NCI-H82 (cell line): ENCODE results near the gene NOD2.

Experiments used
- DNase-seq: peaks from one replicate; lab custom pipeline; 2025; lab: John Stamatoyannopoulos, UW

The NOD2 gene

DNA sequence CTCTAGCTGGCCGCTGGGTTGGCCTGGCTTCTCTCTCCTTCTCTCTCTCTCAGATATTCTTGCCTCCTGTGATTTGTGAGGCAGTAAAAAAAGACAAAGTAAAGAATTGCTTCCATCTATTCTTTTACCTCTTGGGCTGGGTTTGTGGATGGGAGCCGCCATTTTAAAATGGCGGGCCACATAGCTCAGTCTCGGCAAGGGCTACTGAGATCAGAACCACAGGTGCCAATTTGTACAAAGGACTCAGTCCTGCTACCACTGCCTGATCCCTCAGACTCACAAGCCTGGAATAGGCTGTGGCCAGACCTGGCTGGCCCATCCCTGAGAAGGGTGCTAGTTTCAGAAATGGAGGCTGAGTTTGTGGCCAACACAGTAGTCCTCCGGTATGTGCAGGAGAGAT lies 24.1 kb downstream of the NOD2 start:
- no peak for DNase-seq

DNA sequence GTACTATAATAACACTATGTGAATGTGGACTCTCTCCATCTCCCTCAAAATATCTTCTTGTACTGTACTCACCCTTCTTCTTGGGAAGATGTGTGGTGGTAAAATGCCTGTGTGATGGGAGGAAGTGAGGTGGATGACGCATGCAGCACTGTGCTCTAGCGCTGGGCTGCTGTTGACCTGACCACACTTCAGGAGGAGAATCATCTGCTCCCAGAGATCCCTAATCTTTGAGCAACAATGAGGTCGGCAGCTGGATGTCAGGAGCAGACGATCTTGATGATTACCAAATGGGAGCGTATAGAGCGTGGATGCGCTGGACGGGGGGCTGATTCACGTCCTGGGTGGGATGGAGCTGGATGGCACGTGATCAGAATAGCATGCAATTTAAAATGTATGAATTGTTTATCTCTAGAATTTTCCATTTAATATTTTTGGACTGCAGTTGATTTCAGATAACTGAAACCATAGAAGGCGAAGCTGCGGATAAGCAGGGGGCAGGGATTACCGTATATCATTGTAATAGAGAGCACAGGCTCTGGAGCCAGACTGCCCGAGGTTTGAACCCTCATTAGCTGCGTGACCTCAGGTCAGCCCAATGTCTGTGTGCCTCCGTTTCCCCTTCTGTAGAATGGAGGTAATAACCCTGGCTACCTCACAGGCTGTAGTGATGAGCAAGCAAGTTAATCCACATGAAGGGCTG lies 24.8 kb downstream of the NOD2 start:
- no peak for DNase-seq

DNA sequence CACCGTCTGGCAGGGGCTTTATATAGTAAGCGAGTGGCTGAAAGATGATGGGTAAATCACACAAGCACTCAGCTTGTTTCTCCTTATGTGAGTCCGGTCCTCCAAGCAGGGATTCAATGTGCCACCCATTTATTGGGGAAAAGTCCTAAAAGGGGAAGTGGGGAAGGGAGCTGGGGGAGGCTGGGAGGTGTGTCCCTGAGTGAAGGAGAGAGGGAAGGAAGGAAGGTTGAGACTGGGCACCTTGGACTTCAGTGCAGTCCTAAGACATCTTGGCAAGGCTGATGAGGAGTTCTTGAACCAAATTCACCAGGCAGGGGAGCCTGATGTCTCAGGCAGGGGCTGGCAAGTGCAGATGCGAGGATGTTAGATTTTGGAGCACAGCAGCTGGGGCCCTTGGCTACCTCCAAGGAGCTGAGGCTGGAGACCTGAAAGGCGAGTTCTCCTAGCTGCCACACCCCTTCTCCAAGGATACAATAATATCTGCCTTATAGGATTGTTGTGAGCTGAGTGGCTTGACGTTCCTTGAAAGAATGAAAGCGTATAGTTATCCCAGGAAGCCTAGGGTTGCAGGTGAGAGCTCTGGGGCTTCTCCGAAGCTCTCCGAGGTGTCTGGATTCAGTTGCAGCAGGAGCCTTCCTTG lies 25.5 kb downstream of the NOD2 start:
- DNase-seq: peak; percentile 25

DNA sequence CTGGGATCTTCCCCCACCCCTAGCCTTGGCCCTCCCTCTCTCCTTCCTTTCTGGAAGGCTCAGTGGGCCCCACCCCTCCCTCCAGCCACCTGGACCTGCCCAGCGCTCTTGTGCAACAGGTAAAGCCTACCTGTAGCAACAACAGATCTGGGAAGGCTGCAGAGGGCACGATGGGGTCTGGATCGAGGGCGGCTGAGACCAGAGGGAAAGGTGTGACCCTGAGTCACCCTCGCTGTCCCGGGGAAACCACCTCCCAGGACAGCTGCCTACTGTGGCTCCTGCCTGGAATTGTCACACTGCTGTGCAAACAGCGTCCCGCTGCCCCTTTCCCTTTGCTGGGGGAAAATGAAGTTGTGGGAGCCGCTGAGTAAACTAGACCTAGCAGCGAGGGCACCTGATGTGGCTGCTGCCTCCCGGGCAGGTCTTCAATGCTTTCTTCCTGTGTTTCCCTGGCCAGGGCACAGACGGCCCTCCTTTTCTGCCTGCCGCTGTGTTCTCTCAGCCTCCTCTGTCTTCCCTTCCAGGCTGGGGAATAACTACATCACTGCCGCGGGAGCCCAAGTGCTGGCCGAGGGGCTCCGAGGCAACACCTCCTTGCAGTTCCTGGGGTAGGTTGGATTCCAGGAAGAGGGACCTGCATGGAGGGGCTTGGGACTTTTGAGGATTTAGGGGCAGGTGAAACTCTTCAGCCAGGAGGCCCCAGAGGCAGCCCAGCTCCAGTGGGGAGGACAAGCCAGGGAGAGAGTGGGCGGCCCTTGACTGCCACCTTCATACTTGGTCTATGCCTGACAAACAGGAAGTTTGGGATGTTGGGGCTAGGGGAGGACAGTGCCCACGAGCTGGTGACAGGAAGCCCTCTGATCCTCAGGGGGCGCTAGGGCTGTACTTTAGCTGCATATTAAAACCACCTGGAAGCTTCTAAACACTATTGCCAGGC lies 26.3 kb downstream of the NOD2 start:
- DNase-seq: peak; percentile 1

DNA sequence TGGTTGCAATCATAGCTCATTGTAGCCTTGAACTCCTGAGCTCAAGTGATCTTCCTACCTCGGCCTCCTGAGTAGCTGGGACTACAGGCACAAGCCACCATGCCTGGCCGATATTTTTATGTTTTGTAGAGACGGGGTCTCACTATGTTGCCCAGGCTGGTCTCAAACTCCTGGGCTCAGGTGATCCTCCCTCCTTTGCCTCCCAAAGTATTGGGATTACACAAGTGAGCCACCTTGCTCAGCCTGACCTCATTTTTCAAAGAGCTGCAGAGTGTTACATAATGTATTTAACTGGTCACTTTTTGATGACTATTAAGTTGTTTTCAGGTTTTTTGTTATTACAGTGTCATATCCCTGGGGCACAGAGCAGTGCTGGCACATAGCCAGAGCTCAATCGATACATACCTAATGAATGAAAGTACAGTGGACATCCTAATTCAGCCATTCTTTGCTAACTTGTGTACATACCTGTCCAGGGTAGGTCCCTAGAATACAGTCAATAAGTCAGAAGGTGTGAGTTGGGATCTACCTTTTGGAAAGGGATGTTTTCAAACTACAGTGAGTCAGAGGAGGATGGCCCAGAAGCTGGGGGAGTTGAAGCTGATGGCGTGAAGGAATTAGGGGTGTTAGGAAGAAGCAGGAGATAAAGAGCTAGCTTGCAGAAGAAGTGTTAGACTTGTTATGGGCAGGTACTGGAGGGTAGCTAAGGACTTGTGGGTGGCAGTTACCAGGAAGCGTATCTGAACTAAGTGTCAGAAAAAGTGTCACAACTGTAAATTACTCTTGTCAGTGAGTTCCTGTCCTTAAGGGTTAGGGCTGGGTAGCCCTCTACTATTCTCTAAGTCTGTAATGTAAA lies 28.4 kb downstream of the NOD2 start:
- DNase-seq: no peak

DNA sequence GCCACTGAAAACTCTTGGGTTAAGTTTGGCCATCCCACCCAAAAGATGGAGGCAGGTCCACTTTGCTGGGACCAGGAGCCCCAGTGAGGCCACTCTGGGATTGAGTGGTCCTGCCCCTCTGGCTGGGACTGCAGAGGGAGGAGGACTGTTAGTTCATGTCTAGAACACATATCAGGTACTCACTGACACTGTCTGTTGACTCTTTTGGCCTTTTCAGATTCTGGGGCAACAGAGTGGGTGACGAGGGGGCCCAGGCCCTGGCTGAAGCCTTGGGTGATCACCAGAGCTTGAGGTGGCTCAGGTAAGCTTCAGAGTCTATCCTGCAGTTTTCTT lies 29.0 kb downstream of the NOD2 start:
- no peak for DNase-seq

DNA sequence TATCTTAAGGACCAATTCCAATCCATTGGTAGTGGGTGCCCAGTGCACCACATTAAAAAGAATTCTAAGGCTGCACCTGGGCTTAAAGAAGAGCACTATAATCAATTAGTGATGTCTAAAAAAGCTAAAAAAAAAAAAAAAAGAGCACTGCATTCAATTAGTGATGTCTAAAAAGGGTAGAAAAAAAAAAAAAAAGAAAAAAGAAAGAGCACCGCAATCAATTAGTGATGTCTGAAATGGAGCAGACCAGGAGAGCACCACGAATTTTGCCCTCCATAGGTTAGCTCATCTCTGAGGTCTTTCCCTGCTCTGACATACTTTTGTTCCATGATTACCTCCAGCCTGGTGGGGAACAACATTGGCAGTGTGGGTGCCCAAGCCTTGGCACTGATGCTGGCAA lies 29.6 kb downstream of the NOD2 start:
- no peak for DNase-seq

DNA sequence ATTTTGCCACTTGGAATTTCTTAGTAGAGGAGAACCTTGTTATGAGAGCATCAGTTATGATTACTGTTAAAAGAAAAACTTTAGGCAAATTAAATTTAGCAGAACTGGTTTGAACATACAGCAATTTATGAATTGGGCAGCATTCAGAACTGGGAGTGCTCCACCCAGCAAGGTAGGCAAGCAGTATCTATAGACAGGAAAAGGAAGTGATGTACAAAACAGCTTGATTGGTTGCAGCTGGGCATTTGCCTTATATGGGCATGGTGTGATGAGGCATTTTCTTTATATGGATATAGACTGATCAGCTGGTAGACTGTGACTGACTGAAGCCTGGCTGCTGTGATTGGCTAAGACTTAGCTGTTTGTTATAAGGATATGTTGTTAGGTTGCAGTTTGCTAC lies 30.9 kb downstream of the NOD2 start:
- no peak for DNase-seq

DNA sequence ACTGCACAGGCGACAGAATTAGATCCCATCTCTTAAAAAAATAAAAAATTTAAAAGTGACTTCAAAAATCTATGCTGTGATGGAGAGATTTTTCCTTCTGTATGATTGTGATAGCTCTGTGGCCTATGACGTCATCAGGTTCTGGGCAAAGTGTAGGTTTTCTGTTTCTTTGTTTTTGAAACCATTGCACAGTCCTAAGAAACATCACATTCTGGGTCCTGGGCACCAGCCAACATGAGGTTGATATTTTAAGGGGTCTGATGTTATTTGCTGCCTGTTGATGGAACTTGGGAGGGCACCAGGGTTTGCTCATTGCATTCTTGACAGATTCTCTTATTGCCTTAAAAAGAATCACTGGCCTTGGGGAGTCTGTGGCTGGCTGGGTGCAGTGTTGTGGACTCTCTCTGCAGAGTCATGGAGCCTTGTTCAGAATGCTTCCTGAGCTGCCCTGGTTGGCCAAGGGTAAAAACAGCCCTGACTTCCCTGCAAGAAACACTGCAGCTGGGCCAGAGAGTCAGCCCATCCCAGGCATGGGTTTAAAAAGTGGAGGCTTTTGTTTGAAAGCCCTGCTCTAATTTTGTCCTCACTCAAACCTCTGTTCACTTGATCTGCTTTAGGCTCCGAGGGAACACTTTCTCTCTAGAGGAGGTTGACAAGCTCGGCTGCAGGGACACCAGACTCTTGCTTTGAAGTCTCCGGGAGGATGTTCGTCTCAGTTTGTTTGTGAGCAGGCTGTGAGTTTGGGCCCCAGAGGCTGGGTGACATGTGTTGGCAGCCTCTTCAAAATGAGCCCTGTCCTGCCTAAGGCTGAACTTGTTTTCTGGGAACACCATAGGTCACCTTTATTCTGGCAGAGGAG lies 38.0 kb downstream of the NOD2 start:
- no peak for DNase-seq

DNA sequence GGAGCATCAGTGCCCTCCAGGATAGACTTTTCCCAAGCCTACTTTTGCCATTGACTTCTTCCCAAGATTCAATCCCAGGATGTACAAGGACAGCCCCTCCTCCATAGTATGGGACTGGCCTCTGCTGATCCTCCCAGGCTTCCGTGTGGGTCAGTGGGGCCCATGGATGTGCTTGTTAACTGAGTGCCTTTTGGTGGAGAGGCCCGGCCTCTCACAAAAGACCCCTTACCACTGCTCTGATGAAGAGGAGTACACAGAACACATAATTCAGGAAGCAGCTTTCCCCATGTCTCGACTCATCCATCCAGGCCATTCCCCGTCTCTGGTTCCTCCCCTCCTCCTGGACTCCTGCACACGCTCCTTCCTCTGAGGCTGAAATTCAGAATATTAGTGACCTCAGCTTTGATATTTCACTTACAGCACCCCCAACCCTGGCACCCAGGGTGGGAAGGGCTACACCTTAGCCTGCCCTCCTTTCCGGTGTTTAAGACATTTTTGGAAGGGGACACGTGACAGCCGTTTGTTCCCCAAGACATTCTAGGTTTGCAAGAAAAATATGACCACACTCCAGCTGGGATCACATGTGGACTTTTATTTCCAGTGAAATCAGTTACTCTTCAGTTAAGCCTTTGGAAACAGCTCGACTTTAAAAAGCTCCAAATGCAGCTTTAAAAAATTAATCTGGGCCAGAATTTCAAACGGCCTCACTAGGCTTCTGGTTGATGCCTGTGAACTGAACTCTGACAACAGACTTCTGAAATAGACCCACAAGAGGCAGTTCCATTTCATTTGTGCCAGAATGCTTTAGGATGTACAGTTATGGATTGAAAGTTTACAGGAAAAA lies 38.8 kb downstream of the NOD2 start:
- no peak for DNase-seq

DNA sequence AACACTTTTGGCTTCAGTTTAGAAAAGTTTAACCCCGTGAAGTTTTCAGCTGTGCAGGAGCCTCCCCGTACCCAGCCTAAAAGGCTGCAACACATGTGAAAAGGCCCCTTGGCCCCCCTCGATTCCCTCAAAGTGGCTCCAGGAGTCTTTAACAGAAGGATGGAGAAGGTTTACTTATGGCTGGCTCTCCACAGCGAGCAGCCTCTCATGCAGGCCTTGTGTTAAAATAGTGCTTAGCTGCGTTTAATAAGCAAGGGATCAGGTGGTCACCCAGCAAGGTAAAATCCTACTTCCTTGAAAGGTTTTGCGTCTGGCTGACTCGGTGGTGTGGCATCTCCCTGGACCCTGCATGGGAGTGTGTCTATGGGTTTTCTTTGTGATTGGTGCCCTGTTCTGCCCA lies 40.1 kb downstream of the NOD2 start:
- no peak for DNase-seq

DNA sequence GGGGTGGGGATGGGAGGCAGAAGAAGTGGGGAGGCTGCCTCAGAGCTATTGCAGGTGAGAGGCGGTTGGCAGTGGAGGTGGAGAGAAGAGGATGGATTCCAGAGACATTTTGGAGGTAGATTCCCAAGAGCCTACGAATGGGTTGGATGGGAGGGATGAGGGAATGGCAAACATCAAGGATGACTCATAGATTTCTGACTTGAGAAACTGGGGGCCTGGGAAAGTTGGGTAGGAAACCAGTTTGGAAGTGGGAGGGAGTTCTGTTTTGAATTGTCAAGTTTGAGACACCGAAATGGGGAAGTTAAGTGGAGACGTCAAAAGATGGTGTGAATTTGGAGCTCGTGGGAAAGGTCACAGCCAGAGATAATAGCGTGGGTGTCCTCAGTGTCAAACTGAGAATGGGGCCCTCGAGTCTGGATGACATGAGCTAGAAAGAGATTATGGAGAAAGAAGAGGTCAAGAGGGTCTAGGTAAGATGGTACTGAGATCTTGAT lies 42.3 kb downstream of the NOD2 start:
- no peak for DNase-seq

DNA sequence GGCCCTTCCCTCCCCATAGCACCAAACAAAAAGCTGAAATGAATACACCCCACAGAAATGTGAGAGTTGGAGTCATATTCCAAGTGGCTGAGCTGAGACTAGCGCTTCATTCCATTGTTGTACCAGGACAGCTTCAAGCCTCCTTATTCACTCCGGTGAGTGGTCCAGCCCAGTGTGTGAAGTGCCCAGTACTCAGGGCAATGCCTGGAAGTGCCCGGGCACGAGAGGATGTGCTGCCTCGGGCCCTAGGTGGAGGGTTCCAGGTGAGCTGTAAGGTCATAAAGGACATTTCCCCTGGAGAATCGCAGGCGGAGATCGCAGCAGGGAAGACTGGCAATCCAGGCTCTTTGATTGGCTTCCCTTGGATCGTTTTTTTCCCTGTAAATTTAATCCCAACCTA lies 43.0 kb downstream of the NOD2 start:
- no peak for DNase-seq

DNA sequence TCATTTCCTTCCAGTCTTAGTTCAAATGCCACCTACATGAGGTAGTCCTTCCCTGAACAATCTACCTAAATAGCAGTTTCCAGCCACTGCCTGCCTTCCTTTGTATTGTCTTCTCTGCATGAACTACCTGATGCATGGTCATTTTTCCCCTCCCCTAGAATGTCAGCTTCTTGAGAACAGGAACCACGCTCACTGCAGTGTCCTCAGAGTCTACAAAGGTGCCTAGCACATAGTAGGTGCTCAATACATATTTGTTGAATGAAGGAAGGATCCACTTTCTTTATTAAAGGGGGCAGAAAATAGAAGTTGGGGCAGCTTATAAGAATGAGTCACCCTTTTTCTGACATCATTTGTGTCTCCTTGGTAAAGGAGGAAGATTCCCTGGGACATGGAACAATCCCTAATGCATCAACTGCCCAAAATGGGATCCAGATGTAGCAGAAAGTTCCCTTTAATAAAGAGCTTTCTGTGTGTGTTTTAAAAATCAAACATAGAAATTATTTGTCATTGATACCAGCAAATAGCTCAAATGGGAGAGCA lies 44.1 kb downstream of the NOD2 start:
- DNase-seq: no peak

DNA sequence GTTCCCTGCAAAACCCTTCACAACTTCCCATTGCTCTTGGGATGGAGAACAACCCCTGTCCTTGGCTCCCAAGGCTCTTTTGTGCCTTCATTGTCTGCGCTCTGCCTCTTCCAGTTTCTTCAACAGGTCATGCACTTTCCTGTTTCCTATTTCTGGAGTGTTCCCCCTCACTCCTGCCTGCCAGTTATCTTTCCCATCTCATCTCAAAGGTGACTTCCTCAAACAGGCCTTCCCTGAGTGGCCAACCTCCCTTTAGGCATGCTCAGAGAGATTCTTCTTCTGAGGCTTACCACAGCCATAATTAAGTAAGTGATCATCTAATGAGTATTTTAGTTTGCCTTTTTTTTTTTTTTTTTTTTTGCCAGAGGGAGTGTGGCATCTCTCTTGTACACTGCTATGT lies 45.6 kb downstream of the NOD2 start:
- DNase-seq: no peak

DNA sequence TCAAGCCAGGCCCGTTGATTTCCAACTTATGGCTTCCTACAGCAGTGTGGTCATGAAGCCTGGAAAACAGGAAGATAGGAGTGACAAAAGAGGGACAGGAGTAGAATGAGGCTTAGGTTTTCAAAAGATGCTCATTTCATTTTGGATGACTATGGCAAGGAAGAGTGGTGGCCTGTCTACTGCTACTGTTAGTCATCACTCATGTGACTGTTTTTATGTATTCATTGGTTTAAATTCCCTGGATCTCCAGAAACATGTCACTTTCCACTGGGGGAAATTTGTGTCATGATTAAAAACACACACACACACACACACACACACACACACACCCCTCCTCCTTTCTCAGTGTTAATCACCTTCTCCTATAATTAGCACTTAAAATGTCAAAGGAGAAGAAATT lies 47.3 kb downstream of the NOD2 start:
- no peak for DNase-seq

DNA sequence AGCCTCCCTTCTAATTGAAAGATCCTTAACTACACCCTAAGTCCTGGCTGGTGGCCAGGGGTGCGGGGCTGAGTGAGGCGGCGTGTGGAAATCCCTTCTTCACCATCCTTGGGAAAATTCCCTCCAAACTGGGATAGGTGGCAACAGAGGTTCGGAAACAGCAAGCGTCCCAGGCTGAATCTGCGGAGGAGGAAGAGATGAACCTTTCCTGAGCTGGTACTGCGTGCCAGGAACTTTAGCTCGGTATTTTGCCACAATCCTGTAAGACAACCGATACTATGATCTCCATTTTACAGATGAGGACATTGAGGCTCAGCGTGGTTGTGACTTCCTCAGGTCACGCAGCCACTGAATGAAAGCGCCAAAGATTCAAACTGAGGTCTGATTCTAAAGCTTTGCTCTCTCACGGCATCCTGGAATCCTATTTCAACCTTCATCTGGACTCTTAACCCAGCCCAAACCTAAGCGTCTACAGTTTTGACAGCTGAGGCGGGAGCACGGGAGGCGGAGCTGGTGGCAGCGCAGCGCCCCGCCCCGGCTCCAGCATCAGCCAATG lies 47.9 kb downstream of the NOD2 start:
- peak; percentile 36 for DNase-seq

DNA sequence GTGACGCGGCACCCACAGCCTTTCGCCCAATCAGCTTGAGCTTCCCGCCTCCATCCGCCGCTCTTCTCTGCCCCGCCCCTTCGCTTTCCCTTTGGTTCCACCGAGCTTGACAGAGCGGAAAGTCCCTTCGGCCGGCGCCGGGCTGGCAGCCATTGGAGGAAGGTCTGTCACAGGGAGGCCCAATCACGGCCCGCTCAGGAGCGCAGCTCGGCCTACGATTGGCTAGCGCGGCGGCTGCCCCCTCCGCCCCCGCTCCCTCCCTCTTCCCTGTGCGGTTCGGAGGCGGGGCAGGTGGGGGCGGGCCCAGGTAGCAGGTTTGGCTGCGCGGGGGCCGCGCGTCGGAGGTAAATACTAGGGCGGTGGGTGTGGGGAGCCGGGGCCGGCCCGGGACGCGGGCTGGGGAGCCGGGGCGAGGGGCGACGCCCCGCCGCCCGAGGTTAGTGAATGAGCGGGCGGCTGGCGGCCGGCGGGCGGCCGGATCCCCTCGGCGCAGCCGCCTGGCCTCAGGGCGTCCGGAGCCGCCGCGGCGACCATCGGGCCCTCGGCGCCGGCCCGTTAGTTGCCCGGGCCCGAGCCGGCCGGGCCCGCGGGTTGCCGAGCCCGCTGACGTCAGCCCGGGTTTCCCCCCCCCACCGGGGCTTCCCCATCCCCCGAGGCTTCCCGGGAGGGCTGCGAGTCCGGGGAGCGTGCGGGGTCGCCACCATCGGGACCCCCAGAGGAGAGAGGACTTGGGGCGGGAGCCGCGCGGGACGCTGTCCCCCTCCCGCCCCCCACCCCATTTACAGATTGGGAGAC lies 48.6 kb downstream of the NOD2 start, which contains the start of gene CYLD:
Gene CYLD (plus strand): TSS at position 306 of the 795 bp plus-strand sequence. CDS start 7,613 bp downstream, outside the sequence.
- peak; percentile 99 for DNase-seq
